Body of pancreas (tissue), 4 donors: ENCODE measurements around the gene EXOC3.

ENCODE experiments used
- POLR2A ChIP-seq, 3 donors: fragments of 450-650 bp; IDR thresholded peaks; one replicate each; pipeline ENCODE4 v1.6.1; 2016; ENCODE audit warnings: antibody characterized with exemption in 3 of 3, mild to moderate bottlenecking in 2 of 3
- TF ChIP-seq, protein P1 (sequence below), 7 experiments: fragments of 450-650 bp in 4 of 7; fragments of 200-600 bp in 3 of 7; sonication (generic) in 3 of 7; IDR thresholded peaks; one replicate each; pipeline ENCODE4 v1.5.1; 2016 to 2019; ENCODE audit warnings: antibody characterized with exemption in 7 of 7

DNA sequence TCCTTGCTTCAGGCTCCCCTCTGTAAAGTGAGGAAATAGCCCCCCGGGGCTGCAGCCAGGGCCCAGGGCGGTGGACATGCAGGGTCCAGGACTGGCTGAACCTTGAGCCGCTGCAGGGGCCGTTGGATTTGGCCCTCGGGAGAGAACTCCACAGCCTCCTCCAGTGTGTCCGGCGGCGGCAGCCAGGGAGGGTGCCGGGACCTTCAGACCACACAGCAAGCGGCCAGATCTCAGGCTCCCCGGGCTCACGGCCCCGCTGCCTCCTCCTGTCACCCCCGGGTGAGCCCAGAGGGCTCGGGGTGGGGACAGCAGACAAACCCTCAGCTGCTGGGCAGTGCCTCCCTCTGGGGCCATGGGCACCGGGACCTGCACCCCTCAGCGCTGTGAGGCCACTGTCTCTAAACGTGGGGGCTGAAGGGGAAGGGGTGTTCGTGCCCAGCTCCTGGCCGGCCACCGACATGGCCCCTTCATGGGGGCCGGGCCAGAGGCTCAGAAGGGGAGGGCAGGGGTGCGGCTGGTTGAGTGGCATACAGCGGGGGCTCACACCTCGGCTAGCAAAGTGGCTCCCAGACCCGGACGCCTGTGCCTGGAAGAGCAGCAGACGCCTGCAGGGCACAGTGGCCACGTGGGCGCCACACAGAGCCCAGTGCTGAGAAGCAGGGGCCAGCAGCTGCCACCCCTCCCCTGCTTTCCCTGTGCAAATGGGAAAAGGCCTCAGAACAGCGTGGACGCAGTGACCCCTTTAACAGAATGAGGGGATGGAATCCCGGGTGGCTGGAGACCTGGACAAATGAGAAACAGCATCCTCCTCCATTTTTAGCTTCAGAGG lies 61.6 kb downstream of the EXOC3 start:
- TF ChIP-seq, protein P1, sequence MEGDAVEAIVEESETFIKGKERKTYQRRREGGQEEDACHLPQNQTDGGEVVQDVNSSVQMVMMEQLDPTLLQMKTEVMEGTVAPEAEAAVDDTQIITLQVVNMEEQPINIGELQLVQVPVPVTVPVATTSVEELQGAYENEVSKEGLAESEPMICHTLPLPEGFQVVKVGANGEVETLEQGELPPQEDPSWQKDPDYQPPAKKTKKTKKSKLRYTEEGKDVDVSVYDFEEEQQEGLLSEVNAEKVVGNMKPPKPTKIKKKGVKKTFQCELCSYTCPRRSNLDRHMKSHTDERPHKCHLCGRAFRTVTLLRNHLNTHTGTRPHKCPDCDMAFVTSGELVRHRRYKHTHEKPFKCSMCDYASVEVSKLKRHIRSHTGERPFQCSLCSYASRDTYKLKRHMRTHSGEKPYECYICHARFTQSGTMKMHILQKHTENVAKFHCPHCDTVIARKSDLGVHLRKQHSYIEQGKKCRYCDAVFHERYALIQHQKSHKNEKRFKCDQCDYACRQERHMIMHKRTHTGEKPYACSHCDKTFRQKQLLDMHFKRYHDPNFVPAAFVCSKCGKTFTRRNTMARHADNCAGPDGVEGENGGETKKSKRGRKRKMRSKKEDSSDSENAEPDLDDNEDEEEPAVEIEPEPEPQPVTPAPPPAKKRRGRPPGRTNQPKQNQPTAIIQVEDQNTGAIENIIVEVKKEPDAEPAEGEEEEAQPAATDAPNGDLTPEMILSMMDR (IDR thresholded peaks at IDR 0.05), result no peak
- no peak for TF ChIP-seq POLR2A (IDR thresholded peaks at IDR 0.05)
